Measurements from ENCODE around the gene CREB3L1. TPM values are rescaled to one million over a fixed set of nuclear protein-coding genes. Genes with fewer than 3 reads are reported as not detected.
A peak's percentile ranks its signal among the peaks of the same experiment; 100 is the strongest.

Gene CREB3L1
- total RNA-seq, 6 donors from 2014 or later = 19.9 to 66.8 (median 38.7) TPM

DNA sequence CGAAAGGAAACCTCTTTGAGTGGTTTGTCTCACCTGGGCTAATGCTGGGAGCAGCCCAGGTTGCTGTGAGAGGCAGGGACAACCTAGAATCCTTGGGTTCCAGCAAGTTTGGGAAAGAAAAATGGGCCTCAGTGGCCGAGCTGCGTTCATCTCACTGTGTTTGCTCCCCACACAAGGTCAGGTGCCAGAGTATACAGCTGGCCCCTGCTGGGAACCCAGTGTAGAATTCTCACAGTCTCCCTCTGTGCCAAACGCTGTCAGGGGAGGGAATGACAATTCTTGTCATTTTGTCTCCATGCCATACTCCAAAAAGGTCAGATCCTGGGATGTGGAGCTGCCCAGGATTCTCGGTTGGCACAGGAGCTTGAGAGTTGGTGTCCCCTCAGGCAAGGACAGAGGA lies 74.1 kb downstream of the CREB3L1 start:
- no peak overlapping the region for H3K4me3 ChIP-seq
- H3K4me1 ChIP-seq = peaks cover 49 to 74% (median 59%) of the 10 kb centered on the region in 4 donors

GRCh38 chr11:46352063-46352841 lies 74.8 kb downstream of the CREB3L1 start:
- peaks cover 49 to 76% (median 60%) of the 10 kb centered on the region in 4 donors for H3K4me1 ChIP-seq
- H3K27me3 ChIP-seq = no peaks in the 10 kb centered on the region
- TF ChIP-seq, protein P1, sequence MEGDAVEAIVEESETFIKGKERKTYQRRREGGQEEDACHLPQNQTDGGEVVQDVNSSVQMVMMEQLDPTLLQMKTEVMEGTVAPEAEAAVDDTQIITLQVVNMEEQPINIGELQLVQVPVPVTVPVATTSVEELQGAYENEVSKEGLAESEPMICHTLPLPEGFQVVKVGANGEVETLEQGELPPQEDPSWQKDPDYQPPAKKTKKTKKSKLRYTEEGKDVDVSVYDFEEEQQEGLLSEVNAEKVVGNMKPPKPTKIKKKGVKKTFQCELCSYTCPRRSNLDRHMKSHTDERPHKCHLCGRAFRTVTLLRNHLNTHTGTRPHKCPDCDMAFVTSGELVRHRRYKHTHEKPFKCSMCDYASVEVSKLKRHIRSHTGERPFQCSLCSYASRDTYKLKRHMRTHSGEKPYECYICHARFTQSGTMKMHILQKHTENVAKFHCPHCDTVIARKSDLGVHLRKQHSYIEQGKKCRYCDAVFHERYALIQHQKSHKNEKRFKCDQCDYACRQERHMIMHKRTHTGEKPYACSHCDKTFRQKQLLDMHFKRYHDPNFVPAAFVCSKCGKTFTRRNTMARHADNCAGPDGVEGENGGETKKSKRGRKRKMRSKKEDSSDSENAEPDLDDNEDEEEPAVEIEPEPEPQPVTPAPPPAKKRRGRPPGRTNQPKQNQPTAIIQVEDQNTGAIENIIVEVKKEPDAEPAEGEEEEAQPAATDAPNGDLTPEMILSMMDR (IDR thresholded peaks at IDR 0.05) = peak; percentile 69 to 88 (median 86)
- no peak for TF ChIP-seq EP300 (IDR thresholded peaks at IDR 0.05)
- WGBS, 2 donors = 61 to 81% methylated on average over 8 to 25 of the region's 33 CpGs
- peak overlapping the region in 1 of 4 donors; percentile 0 for H3K4me3 ChIP-seq
- peak overlapping the region in 3 of 4 donors; percentile 35 to 60 (median 48) for H3K27ac ChIP-seq
- peak in 1 of 2 donors; percentile 78 for DNase-seq
- peaks cover 0 to 18% (median 6%) of the 10 kb centered on the region in 4 donors for H3K36me3 ChIP-seq
- no peak for ATAC-seq (ENCODE audit: low FRiP score in 2 of 2)
- H3K9me3 ChIP-seq = no peaks in the 10 kb centered on the region

More for the DNA sequence above, 74.1 kb downstream of the CREB3L1 start:
- peak overlapping the region in 3 of 4 donors; percentile 35 to 60 (median 48) for H3K27ac ChIP-seq
- DNase-seq (no peak), ATAC-seq (ENCODE audit: low FRiP score in 2 of 2) (no peak)
- no peaks in the 10 kb centered on the region for H3K9me3 ChIP-seq
- no peak for TF ChIP-seq EP300 (IDR thresholded peaks at IDR 0.05)
- no peak for TF ChIP-seq POLR2AphosphoS5 (IDR thresholded peaks at IDR 0.05)
- TF ChIP-seq, protein P1 (IDR thresholded peaks at IDR 0.05) = no peak
- no peak for TF ChIP-seq POLR2A (IDR thresholded peaks at IDR 0.05)
- whole genome bisulfite sequencing, 2 donors = 75 to 87% methylated on average over 3 to 5 of the region's 5 CpGs
- no peaks in the 10 kb centered on the region for H3K27me3 ChIP-seq
- peaks cover 0 to 18% (median 6%) of the 10 kb centered on the region in 4 donors for H3K36me3 ChIP-seq

- Histone ChIP-seq H3K27me3 (no peaks in the 10 kb centered on the region), H3K27ac (peak overlapping the region in 3 of 4 donors; percentile 13 to 53 (median 26)), H3K36me3 (peaks cover 0 to 18% (median 6%) of the 10 kb centered on the region in 4 donors), H3K4me1 (peaks cover 40 to 71% (median 54%) of the 10 kb centered on the region in 4 donors), H3K4me3 (no peak overlapping the region), H3K9me3 (no peaks in the 10 kb centered on the region)
- DNase-seq = peak in 1 of 2 donors; percentile 57
- ATAC-seq (ENCODE audit: low FRiP score in 2 of 2) = peak in 1 of 2 donors; percentile 32
- WGBS, 2 donors = 54 to 66% methylated on average over 5 to 9 of the region's 9 CpGs
- no peak for TF ChIP-seq EP300 (IDR thresholded peaks at IDR 0.05)
- TF ChIP-seq, protein P1 (IDR thresholded peaks at IDR 0.05) = no peak
- TF ChIP-seq POLR2A (IDR thresholded peaks at IDR 0.05) = no peak
- TF ChIP-seq POLR2AphosphoS5 (IDR thresholded peaks at IDR 0.05) = no peak
Measured at GRCh38 chr11:46353698-46354097, 76.2 kb downstream of the CREB3L1 start.

DNA sequence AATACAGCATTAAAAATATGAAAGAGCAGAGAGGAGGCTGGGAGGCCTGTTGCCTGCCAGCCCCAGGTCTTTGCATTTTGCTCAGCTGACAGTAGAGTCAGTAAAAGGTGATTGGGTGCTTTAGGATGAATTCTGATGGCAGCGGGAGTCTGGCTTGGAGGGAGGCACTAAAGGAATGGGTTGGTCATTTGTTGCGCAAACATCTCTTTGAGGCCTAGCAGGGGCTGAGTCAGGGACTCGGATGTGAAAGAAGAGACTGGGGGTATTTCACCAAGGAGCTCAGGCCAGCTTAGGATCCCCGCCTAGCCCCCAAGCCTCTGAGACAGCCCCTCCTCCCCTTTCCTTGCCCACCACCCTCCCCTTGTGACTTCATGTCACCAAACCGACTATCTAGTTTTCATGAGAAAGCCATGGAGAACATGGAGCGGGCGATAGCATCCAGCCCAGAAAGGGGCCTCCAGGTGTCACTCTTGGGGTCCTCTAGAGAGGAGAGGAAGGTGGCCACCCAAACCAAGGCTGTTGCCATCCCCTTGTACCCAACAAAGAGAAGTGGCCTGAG lies 79.5 kb downstream of the CREB3L1 start:
- Histone ChIP-seq H3K36me3 (peaks cover 0 to 18% (median 6%) of the 10 kb centered on the region in 4 donors), H3K4me1 (peaks cover 34 to 66% (median 43%) of the 10 kb centered on the region in 4 donors), H3K27ac (peak overlapping the region in 3 of 4 donors; percentile 18 to 67 (median 35)), H3K9me3 (no peaks in the 10 kb centered on the region), H3K27me3 (no peaks in the 10 kb centered on the region), H3K4me3 (no peak overlapping the region)
- no peak for ATAC-seq (ENCODE audit: low FRiP score in 2 of 2)
- DNase-seq = no peak
- no peak for TF ChIP-seq EP300 (IDR thresholded peaks at IDR 0.05)
- no peak for TF ChIP-seq POLR2AphosphoS5 (IDR thresholded peaks at IDR 0.05)
- TF ChIP-seq POLR2A (IDR thresholded peaks at IDR 0.05) = no peak
- TF ChIP-seq, protein P1 (IDR thresholded peaks at IDR 0.05) = no peak
- WGBS, 2 donors = 70 to 72% methylated on average over 5 to 7 of the region's 7 CpGs

Data from upper lobe of left lung (tissue), 6 donors.